Measurements from ENCODE around the gene ANKRD11.

DNA sequence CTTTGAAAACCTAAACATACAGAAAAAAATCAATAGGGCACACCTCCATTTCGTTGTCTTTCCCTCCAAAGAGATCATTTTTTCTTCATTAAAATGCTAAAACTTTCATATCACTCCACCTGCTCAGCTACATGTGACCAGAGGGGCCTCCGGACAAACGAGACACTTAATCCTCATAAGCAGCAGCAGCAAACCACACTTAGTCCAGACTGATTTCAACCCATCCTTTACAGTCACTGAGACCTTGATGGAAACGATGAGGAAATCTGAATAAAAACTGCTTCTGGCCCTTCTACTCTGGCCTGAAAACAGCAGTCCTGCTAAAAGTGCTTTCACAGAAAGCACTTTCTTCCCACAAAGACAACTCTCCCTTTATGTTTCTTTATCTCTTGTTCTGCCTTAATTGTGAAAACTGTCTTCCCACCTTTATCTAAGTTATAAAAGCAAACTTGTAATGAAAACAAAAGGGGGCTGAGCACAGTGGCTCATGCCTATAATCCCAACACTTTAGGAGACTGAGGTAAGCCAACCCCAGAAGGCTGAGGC is 4.6 kb downstream of the ANKRD11 start:
- TF ChIP-seq, protein P1, sequence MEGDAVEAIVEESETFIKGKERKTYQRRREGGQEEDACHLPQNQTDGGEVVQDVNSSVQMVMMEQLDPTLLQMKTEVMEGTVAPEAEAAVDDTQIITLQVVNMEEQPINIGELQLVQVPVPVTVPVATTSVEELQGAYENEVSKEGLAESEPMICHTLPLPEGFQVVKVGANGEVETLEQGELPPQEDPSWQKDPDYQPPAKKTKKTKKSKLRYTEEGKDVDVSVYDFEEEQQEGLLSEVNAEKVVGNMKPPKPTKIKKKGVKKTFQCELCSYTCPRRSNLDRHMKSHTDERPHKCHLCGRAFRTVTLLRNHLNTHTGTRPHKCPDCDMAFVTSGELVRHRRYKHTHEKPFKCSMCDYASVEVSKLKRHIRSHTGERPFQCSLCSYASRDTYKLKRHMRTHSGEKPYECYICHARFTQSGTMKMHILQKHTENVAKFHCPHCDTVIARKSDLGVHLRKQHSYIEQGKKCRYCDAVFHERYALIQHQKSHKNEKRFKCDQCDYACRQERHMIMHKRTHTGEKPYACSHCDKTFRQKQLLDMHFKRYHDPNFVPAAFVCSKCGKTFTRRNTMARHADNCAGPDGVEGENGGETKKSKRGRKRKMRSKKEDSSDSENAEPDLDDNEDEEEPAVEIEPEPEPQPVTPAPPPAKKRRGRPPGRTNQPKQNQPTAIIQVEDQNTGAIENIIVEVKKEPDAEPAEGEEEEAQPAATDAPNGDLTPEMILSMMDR (IDR thresholded peaks at IDR 0.05): no peak
- TF ChIP-seq POLR2A (IDR thresholded peaks at IDR 0.05) (no peak), EP300 (IDR thresholded peaks at IDR 0.05) (no peak)
